RPMI7951 (cell line): Measurements from ENCODE around the gene WWC1. TPM values are rescaled to one million over a fixed set of nuclear protein-coding genes. Genes with fewer than 3 reads are reported as not detected.

Experiments
- DNase-seq: peaks from one replicate; pipeline ENCODE4 v3.0.0-alpha.2; 2012; ENCODE audit warnings: low read depth
- total RNA-seq: library from RNA; depleted of rRNA; stranded (reverse); fragments of >200 nt; shearing (Covaris generic); gene quantifications from 2 replicates; pipeline ENCODE4 v1.2.3, GENCODE V29; 2014; rRNA removed

WWC1 gene
- total RNA-seq, 1 experiment from 2014 or later = 0.24 TPM

DNA sequence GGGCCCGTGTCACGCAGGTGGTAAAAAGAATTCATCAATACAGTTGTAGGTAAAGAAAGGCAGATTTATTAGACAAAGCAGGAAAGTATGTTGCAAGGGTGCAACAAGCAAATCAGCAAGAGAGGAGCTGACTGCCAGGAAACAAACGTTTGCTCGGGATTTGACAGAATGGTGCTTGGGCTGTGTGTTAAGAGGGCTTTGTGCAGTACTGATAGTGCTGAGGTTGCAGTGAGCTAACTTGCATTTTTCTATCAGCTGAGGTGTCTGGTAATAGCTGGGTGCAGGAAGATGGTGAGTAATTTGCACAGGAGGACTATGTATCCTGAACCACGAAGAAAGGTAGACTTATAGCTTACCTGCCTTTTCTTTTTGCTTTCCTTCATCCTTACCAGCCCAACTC, 190.9 kb downstream of the WWC1 start:
- no peak for DNase-seq

- DNase-seq = peak; percentile 89
These were observed 194.9 kb downstream of the WWC1 start, which contains the start of gene RARS1 for GRCh38 chr5:168486136-168486879. Gene RARS1 (plus strand): TSS chr5:168486471. CDS start chr5:168486499, 28 bp downstream.

DNA sequence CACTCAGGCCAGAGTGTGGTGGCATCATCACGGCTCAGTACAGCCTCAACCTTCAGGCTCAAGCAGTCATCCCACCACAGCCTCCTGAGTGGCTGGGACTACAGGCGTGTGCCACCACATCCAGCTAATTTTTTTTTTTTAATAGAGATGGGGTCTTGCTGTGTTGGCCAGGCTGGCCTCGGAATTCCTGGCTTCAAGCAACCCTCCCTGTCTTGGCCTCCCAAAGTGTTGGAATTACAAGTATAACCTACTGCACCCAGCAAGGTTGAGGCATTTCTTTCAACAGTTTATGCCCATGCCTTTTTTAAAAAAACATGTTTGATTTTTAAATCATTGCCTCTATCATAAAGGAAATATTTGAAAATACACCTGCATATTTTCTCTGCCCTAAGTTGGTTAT, 197.6 kb downstream of the WWC1 start:
- DNase-seq = no peak

DNA sequence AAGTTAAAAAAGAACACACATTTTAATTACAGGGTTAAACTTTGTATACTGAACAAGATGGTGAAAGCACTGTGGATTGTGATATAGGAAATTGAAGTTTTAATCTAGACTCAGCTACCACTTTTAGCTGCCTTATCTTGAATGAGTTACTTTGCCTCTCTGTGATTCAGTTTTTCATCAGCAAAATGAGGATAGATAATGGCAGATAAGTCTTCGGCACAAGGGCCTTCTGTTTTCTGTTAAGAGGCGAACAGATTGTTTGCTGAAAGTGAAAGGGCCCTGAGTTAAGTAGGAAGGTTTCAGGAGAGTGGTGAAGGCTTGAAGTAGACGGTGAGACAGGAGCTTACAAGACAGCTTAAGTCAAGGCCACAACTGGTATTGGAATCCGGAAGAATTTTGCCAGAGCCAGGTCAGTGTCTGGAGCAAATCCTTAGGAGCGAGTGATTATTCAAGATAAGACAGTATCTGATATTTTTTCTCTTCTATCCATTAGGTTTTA, 202.7 kb downstream of the WWC1 start:
- no peak for DNase-seq

DNA sequence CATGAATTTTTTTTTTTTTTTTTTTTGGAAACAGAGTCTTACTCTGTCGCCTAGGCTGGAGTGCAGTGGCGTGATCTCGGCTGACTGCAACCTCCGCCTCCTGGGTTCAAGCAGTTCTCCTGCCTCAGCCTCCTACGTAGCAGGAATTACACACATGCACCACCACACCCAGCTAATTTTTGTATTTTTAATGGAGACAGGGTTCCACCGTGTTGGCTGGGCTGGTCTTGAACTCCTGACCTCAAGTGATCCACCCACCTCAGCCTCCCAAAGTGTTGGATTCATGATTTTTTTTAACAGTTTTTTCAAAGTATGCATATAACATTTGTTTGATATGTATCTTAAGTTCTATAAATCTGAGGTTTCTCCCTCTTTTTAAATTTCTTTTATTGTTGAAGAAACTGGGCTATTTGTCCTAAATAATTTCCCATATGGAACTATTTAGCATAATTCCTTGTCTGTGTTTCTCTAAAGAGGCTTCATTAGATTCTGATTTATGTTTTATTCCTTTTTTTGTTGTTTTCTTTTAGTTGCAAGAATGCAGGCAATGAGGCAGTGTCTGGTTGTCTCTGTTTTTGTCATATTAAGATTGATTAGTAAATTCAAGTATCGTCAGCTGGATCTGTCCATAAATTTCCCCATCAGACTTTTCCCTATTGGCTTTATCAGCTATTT, 211.3 kb downstream of the WWC1 start:
- no peak for DNase-seq

DNA sequence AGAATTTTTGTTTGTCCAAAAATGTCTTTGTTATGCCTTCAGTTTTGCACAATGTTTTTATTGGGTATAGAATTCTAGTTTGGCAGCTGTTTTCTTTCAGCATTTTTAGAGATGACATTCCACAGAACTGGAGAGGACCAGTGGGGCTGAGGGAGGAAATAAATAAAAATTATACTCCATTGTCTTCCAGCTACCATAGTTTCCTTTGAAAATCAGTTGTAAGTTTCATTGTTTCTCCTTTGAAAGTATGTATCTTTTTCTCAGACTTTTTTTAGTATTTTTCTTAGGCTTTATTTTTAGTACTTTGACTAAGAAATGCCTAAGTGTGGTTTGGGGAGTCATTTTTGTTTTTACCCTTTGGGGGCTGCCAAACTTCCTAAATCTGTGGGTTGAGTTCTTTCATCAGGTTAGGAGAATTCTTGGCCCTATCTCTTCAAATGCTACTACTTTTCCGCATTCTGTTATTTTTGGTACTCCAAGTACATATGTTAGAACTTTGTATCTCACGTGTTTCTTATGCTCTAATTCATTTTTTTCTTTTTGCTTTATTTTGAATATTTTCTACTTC, 222.5 kb downstream of the WWC1 start:
- no peak for DNase-seq

Other genes with a start within 250 kb of the WWC1 start
- gene RARS1, start 194.8 kb downstream of the WWC1 start, total RNA-seq = 122 and 139 TPM in 2 replicates
- gene FBLL1, start 237.7 kb downstream of the WWC1 start, total RNA-seq = 0.10 and 1.7 TPM in 2 replicates